ENCODE data around the gene MAST4.

DNA sequence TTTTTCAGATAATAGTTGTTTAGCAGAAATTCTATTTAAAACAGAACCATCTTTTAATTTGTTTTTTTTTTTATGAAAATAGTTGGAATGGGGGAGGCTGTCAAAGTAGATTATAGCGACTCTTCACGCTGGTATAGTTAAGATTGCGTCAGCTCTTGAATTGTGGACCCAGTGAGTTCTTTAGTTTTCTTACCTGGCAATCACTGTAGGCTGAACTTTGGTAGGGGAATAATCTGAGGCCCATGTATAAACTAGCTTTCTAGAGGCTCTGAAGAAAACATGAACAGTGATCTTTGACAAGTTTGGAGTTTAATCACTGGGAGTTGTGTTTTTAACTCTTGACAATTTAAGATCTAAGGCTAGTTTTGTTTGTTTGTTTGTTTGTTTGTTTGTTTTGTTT lies 519.6 kb downstream of the MAST4 start:
- TF ChIP-seq EZH2 (IDR thresholded peaks at IDR 0.05) = no peak
- TF ChIP-seq POLR2AphosphoS5 (IDR thresholded peaks at IDR 0.05; ENCODE audit: borderline replicate concordance, low read depth, low read length) = no peak

Measured in SK-N-MC (cell line).